HAP-1 (cell line): Measurements from ENCODE around the gene PLAC1.

Experiments
- DNase-seq, 2 experiments: peaks; one replicate each; pipeline ENCODE4 v3.0.0-alpha.2; 2016 to 2020; ENCODE audit warnings: low spot score in 2 of 2
- H3K27me3 ChIP-seq: fragments of 250-450 bp; sonication (Bioruptor Pico); 2 replicates; pipeline ENCODE4 v1.5.1; 2020; ENCODE audit warnings: low read depth, mild to moderate bottlenecking, moderate library complexity
- H3K36me3 ChIP-seq: fragments of 250-450 bp; sonication (Bioruptor Pico); replicated peaks from 2 replicates; pipeline ENCODE4 v1.5.1; 2020; ENCODE audit warnings: mild to moderate bottlenecking
- H3K4me1 ChIP-seq: fragments of 250-450 bp; sonication (Bioruptor Pico); 2 replicates; pipeline ENCODE4 v1.5.1; 2020; ENCODE audit warnings: mild to moderate bottlenecking
- H3K4me3 ChIP-seq: fragments of 250-450 bp; sonication (Bioruptor Pico); 2 replicates; pipeline ENCODE4 v1.5.1; 2020; ENCODE audit warnings: mild to moderate bottlenecking, moderate library complexity
- H3K9me3 ChIP-seq: fragments of 250-450 bp; sonication (Bioruptor Pico); 2 replicates; pipeline ENCODE4 v1.5.1; 2020; ENCODE audit warnings: mild to moderate bottlenecking, moderate library complexity
- in situ Hi-C: fragments of 300-500 bp; cut with MboI; formaldehyde crosslinking; loops from 3 replicates; pipeline ENCODE4 v1.14.3; 2020; ENCODE audit warnings: low sequenced_read_pairs, inconsistent platforms, mixed read lengths

Gene PLAC1

GRCh38 chrX:134525086-134525792 is 133.0 kb downstream of the PLAC1 start:
- peaks cover 4% of the 10 kb centered on the region; the same call in 1 of the 2 replicates for H3K4me1 ChIP-seq
- H3K36me3 ChIP-seq = no peaks in the 10 kb centered on the region
- in situ Hi-C loops = no loop called here
- no peak overlapping the region for H3K4me3 ChIP-seq
- no peaks in the 10 kb centered on the region for H3K27me3 ChIP-seq
- no peak for DNase-seq
- H3K9me3 ChIP-seq = no peaks in the 10 kb centered on the region

DNA sequence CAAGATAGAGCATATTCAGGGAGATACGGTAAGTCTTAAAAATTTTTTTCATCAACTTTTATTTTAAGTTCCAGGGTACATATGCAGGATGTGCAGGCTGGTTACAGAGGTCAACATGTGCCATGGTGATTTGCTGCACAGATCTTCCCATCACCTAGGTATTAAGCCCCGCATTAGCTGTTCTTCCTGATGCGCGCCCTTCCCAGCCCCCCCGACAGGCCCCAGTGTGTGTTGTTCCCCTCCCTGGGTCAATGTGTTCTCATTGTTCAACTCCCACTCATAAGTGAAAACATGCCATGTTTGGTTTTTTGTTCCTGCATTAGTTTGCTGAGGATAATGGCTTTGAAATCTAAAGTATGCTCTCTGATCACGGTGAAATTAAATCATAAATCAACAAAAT is 134.1 kb downstream of the PLAC1 start:
- no peak for DNase-seq
- Histone ChIP-seq H3K36me3 (no peaks in the 10 kb centered on the region), H3K27me3 (no peaks in the 10 kb centered on the region), H3K4me3 (no peak overlapping the region), H3K9me3 (no peaks in the 10 kb centered on the region), H3K4me1 (peaks cover 4% of the 10 kb centered on the region; the same call in 1 of the 2 replicates)
- in situ Hi-C loops = no loop called here

- no peaks in the 10 kb centered on the region for H3K36me3 ChIP-seq
- H3K9me3 ChIP-seq = no peaks in the 10 kb centered on the region
- H3K4me1 ChIP-seq = no peaks in the 10 kb centered on the region
- no peaks in the 10 kb centered on the region for H3K27me3 ChIP-seq
- in situ Hi-C loops = no loop called here
- DNase-seq = peak; percentile 67 to 73
- no peak overlapping the region for H3K4me3 ChIP-seq
These were observed 137.3 kb downstream of the PLAC1 start for GRCh38 chrX:134520860-134521390.
